Measurements from ENCODE around the gene ZFR2. TPM values are rescaled to one million over a fixed set of nuclear protein-coding genes. Genes with fewer than 3 reads are reported as not detected.

The ZFR2 gene
- polyA plus RNA-seq, 3 donors, result not detected

- H3K79me2 ChIP-seq (ENCODE audit: insufficient read depth, low read length), result no peaks in the 10 kb centered on the region
- Mint-ChIP-seq H3K9me3 (peaks cover 0 to 3% (median 1%) of the 10 kb centered on the region in 7 donors), H3K4me1 (no peaks in the 10 kb centered on the region), H3K27ac (no peak overlapping the region), H3K36me3 (peaks cover 17 to 38% of the 10 kb centered on the region in 2 donors), H3K4me3 (no peak overlapping the region), H3K27me3 (ENCODE audit: low read depth in 3 of 3) (peaks cover 0 to 10% (median 0%) of the 10 kb centered on the region in 3 donors)
- intact Hi-C loops (cut with micrococcal nuclease), result no loop called here
- no peak overlapping the region for H3K4me3 ChIP-seq (replicated peaks in 1 of 3; ENCODE audit: low read depth in 2 of 3, low read length in 3 of 3)
- H2AFZ ChIP-seq (ENCODE audit: insufficient read depth, low read depth, low read length, poor library complexity, severe bottlenecking), result no peak overlapping the region
- H3K9me3 ChIP-seq (replicated peaks in 1 of 2; ENCODE audit: control insufficient read depth in 1 of 2, insufficient read depth in 1 of 2, low read length in 2 of 2), result no peaks in the 10 kb centered on the region
- no peak for TF ChIP-seq CTCF (IDR thresholded peaks at IDR 0.05)
- no peak for DNase-seq
- H3K9ac ChIP-seq (ENCODE audit: insufficient read depth, low read length, poor library complexity, severe bottlenecking), result no peak overlapping the region
- WGBS (ENCODE audit: insufficient coverage), result 92% methylated on average over 27 of the region's 35 CpGs
- H3K4me1 ChIP-seq (ENCODE audit: control insufficient read depth in 1 of 2, insufficient read depth in 2 of 2, low read length in 2 of 2), result no peaks in the 10 kb centered on the region
- peaks cover 13% of the 10 kb centered on the region for H4K20me1 ChIP-seq (ENCODE audit: insufficient read depth, low read length)
- H3K27ac ChIP-seq (ENCODE audit: low read depth in 1 of 2, low read length in 2 of 2), result no peak overlapping the region
- no peaks in the 10 kb centered on the region for H3K27me3 ChIP-seq (ENCODE audit: control insufficient read depth in 2 of 2, insufficient read depth in 2 of 2, low read length in 2 of 2)
- no peak overlapping the region for H3K4me2 ChIP-seq (replicated peaks; ENCODE audit: extremely low read depth, low read length, poor library complexity, severe bottlenecking)
- peaks cover 35 to 38% of the 10 kb centered on the region in 2 donors for H3K36me3 ChIP-seq (replicated peaks in 1 of 2; ENCODE audit: control insufficient read depth in 1 of 2, insufficient read depth in 2 of 2, low read length in 2 of 2)
Observed at GRCh38 chr19:3771000-3771905, 97.6 kb downstream of the ZFR2 start.

GRCh38 chr19:3770136-3770999 lies 98.5 kb downstream of the ZFR2 start:
- Histone ChIP-seq H3K79me2 (ENCODE audit: insufficient read depth, low read length) (no peaks in the 10 kb centered on the region), H3K27ac (ENCODE audit: low read depth in 1 of 2, low read length in 2 of 2) (no peak overlapping the region), H3K4me3 (replicated peaks in 1 of 3; ENCODE audit: low read depth in 2 of 3, low read length in 3 of 3) (no peak overlapping the region), H2AFZ (ENCODE audit: insufficient read depth, low read depth, low read length, poor library complexity, severe bottlenecking) (no peak overlapping the region), H3K36me3 (replicated peaks in 1 of 2; ENCODE audit: control insufficient read depth in 1 of 2, insufficient read depth in 2 of 2, low read length in 2 of 2) (peaks cover 35 to 41% of the 10 kb centered on the region in 2 donors), H4K20me1 (ENCODE audit: insufficient read depth, low read length) (peaks cover 13% of the 10 kb centered on the region), H3K27me3 (ENCODE audit: control insufficient read depth in 2 of 2, insufficient read depth in 2 of 2, low read length in 2 of 2) (no peaks in the 10 kb centered on the region), H3K4me1 (ENCODE audit: control insufficient read depth in 1 of 2, insufficient read depth in 2 of 2, low read length in 2 of 2) (no peaks in the 10 kb centered on the region), H3K9ac (ENCODE audit: insufficient read depth, low read length, poor library complexity, severe bottlenecking) (no peak overlapping the region), H3K9me3 (replicated peaks in 1 of 2; ENCODE audit: control insufficient read depth in 1 of 2, insufficient read depth in 1 of 2, low read length in 2 of 2) (no peaks in the 10 kb centered on the region), H3K4me2 (replicated peaks; ENCODE audit: extremely low read depth, low read length, poor library complexity, severe bottlenecking) (no peak overlapping the region)
- TF ChIP-seq CTCF (IDR thresholded peaks at IDR 0.05), result no peak
- DNase-seq, result no peak
- peaks cover 0 to 3% (median 0%) of the 10 kb centered on the region in 7 donors for H3K9me3 Mint-ChIP-seq
- 96% methylated on average over 48 of the region's 53 CpGs for WGBS (ENCODE audit: insufficient coverage)
- H3K36me3 Mint-ChIP-seq, result peaks cover 17 to 45% of the 10 kb centered on the region in 2 donors
- H3K4me3 Mint-ChIP-seq, result no peak overlapping the region
- intact Hi-C loops (cut with micrococcal nuclease), result no loop called here
- no peaks in the 10 kb centered on the region for H3K4me1 Mint-ChIP-seq
- H3K27me3 Mint-ChIP-seq (ENCODE audit: low read depth in 3 of 3), result peaks cover 0 to 10% (median 0%) of the 10 kb centered on the region in 3 donors
- H3K27ac Mint-ChIP-seq, result no peak overlapping the region
